ENCODE data around the gene BANP. TPM values are rescaled to one million over a fixed set of nuclear protein-coding genes. Genes with fewer than 3 reads are reported as not detected.
"Not testable (repeated sequence)": the region's sequence is repeated elsewhere in the genome, so short reads cannot be mapped to it uniquely, and the experiment has no call there.

The BANP gene
- total RNA-seq, 1 donor from 2014 or later = 23.3 TPM

- DNase-seq = not testable (repeated sequence)
These were observed 137.4 kb downstream of the BANP start for GRCh38 chr16:88088611-88089010.

GRCh38 chr16:88089071-88089470, 137.8 kb downstream of the BANP start:
- not testable (repeated sequence) for DNase-seq

GRCh38 chr16:88089632-88090376, 138.6 kb downstream of the BANP start:
- not testable (repeated sequence) for DNase-seq

GRCh38 chr16:88090377-88091175, 139.3 kb downstream of the BANP start:
- DNase-seq = not testable (repeated sequence)

GRCh38 chr16:88091221-88091971, 140.2 kb downstream of the BANP start:
- DNase-seq = not testable (repeated sequence)

- not testable (repeated sequence) for DNase-seq
These were observed 140.7 kb downstream of the BANP start for GRCh38 chr16:88091972-88092302.

- DNase-seq = not testable (repeated sequence)
These were observed 141.7 kb downstream of the BANP start for GRCh38 chr16:88092791-88093555.

GRCh38 chr16:88093556-88094252, 142.5 kb downstream of the BANP start:
- not testable (repeated sequence) for DNase-seq

- DNase-seq = not testable (repeated sequence)
These were observed 143.0 kb downstream of the BANP start for GRCh38 chr16:88094253-88094575.

- not testable (repeated sequence) for DNase-seq
These were observed 143.7 kb downstream of the BANP start for GRCh38 chr16:88094900-88095299.

- not testable (repeated sequence) for DNase-seq
These were observed 145.4 kb downstream of the BANP start for GRCh38 chr16:88096659-88097058.

GRCh38 chr16:88098731-88099562, 147.7 kb downstream of the BANP start:
- DNase-seq = not testable (repeated sequence)

- DNase-seq = no peak
These were observed 148.3 kb downstream of the BANP start for GRCh38 chr16:88099563-88099890.

- not testable (repeated sequence) for DNase-seq
These were observed 148.7 kb downstream of the BANP start for GRCh38 chr16:88099956-88100355.

GRCh38 chr16:88100801-88101622, 149.8 kb downstream of the BANP start:
- not testable (repeated sequence) for DNase-seq

GRCh38 chr16:88101623-88102105, 150.4 kb downstream of the BANP start:
- not testable (repeated sequence) for DNase-seq

GRCh38 chr16:88102597-88102996, 151.4 kb downstream of the BANP start:
- DNase-seq = no peak

- no peak for DNase-seq
These were observed 151.8 kb downstream of the BANP start for GRCh38 chr16:88103011-88103410.

- DNase-seq = no peak
These were observed 152.5 kb downstream of the BANP start for GRCh38 chr16:88103581-88104188.
